Esophagus muscularis mucosa (tissue), 3 donors: ENCODE results near the gene PLA2G4D.

ENCODE experiments used
- CTCF ChIP-seq, 3 experiments: fragments of 200-600 bp in 2 of 3; fragments of 450-650 bp in 1 of 3; sonication (generic) in 2 of 3; IDR thresholded peaks; one replicate each; pipeline ENCODE4 v1.5.1; 2017 to 2019; ENCODE audit warnings: antibody characterized with exemption in 3 of 3, mild to moderate bottlenecking in 2 of 3, moderate library complexity in 1 of 3
- POLR2AphosphoS5 ChIP-seq, 2 donors: sonication (generic); formaldehyde crosslinking; IDR thresholded peaks; one replicate each; pipeline ENCODE4 v1.6.1; 2017; ENCODE audit warnings: antibody characterized with exemption in 2 of 2

GRCh38 chr15:42097018-42097417 lies 2.7 kb upstream of the PLA2G4D start:
- TF ChIP-seq POLR2AphosphoS5 (IDR thresholded peaks at IDR 0.05): no peak
- no peak for TF ChIP-seq CTCF (IDR thresholded peaks at IDR 0.05)
